ENCODE data around the gene CAPN10. TPM values are rescaled to one million over a fixed set of nuclear protein-coding genes. Genes with fewer than 3 reads are reported as not detected.
A peak's percentile ranks its signal among the peaks of the same experiment; 100 is the strongest.
"Not testable (repeated sequence)": the region's sequence is repeated elsewhere in the genome, so short reads cannot be mapped to it uniquely, and the experiment has no call there.

Gene CAPN10
- total RNA-seq, 1 donor from 2014 or later = 37.2 TPM

- DNase-seq (ENCODE audit: low spot score) (peak; percentile 100), ATAC-seq (peak; percentile 95)
- intact Hi-C loops (cut with DNase I) = no loop called here
Observed at GRCh38 chr2:240560480-240561324, 25.8 kb upstream of the CAPN10 start.

- intact Hi-C loops (cut with DNase I) = no loop called here
- ATAC-seq = peak; percentile 25
- DNase-seq (ENCODE audit: low spot score) = no peak
Observed at GRCh38 chr2:240561325-240561971, 25.1 kb upstream of the CAPN10 start.

- DNase-seq (ENCODE audit: low spot score); ATAC-seq; intact Hi-C loops (cut with DNase I): not testable (repeated sequence)
Observed at GRCh38 chr2:240563231-240563630, 23.3 kb upstream of the CAPN10 start.

GRCh38 chr2:240563951-240564560 lies 22.5 kb upstream of the CAPN10 start:
- no peak for DNase-seq (ENCODE audit: low spot score)
- no peak for ATAC-seq
- intact Hi-C loops (cut with DNase I) = no loop called here

GRCh38 chr2:240564561-240565332 lies 21.8 kb upstream of the CAPN10 start:
- no peak for ATAC-seq
- DNase-seq (ENCODE audit: low spot score) = no peak
- intact Hi-C loops (cut with DNase I) = no loop called here

GRCh38 chr2:240565333-240566202 lies 21.0 kb upstream of the CAPN10 start:
- peak; percentile 78 for DNase-seq (ENCODE audit: low spot score)
- intact Hi-C loops (cut with DNase I) = no loop called here
- ATAC-seq = no peak

- intact Hi-C loops (cut with DNase I) = no loop called here
- DNase-seq (ENCODE audit: low spot score) (peak; percentile 96), ATAC-seq (peak; percentile 90)
Observed at GRCh38 chr2:240566203-240567136, 20.1 kb upstream of the CAPN10 start.

- peak; percentile 60 for DNase-seq (ENCODE audit: low spot score)
- intact Hi-C loops (cut with DNase I) = no loop called here
- ATAC-seq = peak; percentile 25
Observed at GRCh38 chr2:240567137-240567871, 19.2 kb upstream of the CAPN10 start.

- intact Hi-C loops (cut with DNase I) = no loop called here
- DNase-seq (ENCODE audit: low spot score) (peak; percentile 67), ATAC-seq (peak; percentile 1)
Observed at GRCh38 chr2:240567872-240568677, 18.5 kb upstream of the CAPN10 start, which contains the start of gene RNPEPL1. Gene RNPEPL1 (plus strand): TSS chr2:240568484. CDS start chr2:240568587, 103 bp downstream.

- ATAC-seq = no peak
- intact Hi-C loops (cut with DNase I) = no loop called here
Observed at GRCh38 chr2:240568678-240569522, 17.6 kb upstream of the CAPN10 start.

GRCh38 chr2:240569523-240569997 lies 17.0 kb upstream of the CAPN10 start:
- no peak for DNase-seq (ENCODE audit: low spot score)
- intact Hi-C loops (cut with DNase I) = no loop called here
- no peak for ATAC-seq

More at GRCh38 chr2:240568678-240569522, 17.6 kb upstream of the CAPN10 start:
- peak; percentile 83 for DNase-seq (ENCODE audit: low spot score)

- intact Hi-C loops (cut with DNase I) = no loop called here
- no peak for ATAC-seq
- DNase-seq (ENCODE audit: low spot score) = peak; percentile 51
Observed at GRCh38 chr2:240569998-240570530, 16.5 kb upstream of the CAPN10 start.

GRCh38 chr2:240570531-240571313 lies 15.8 kb upstream of the CAPN10 start:
- intact Hi-C loops (cut with DNase I) = no loop called here
- peak; percentile 57 for DNase-seq (ENCODE audit: low spot score)

More at GRCh38 chr2:240570531-240571313, 15.8 kb upstream of the CAPN10 start:
- ATAC-seq = no peak

All from sciatic nerve (tissue), 2 donors.